ENCODE data around the gene VWA1.
A peak's percentile ranks its signal among the peaks of the same experiment; 100 is the strongest.
"Not testable (repeated sequence)": the region's sequence is repeated elsewhere in the genome, so short reads cannot be mapped to it uniquely, and the experiment has no call there.

The VWA1 gene

DNA sequence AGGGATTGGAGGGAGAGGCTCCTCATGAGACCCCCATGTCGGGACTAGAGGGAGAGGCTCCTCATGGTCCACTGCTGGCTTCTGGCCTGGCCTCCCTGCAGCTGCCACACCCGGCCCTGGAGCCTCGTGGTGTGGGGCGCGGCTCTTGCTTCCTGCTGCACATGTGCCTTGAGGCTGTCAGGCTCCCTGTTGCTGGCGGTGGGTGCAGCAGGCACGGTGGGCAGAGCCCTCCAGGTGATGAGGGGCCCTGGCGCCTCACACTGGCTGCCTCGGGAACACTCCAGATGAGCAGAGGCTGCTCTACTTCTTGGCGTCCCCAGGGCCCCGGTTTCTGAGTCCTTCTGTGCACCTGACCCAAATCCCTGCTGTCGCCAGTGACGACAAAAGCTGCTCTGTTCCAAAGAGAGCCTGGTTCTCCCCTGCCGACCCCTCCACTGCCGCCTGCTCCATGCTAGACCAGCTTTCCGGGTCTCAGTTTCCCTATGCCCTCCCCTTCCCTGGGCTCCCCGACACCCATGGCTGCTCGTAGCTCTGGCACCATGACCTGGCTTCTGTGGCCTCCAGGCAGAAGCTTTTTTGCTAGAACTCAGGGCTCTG, 26.3 kb downstream of the VWA1 start:
- DNase-seq: no peak

DNA sequence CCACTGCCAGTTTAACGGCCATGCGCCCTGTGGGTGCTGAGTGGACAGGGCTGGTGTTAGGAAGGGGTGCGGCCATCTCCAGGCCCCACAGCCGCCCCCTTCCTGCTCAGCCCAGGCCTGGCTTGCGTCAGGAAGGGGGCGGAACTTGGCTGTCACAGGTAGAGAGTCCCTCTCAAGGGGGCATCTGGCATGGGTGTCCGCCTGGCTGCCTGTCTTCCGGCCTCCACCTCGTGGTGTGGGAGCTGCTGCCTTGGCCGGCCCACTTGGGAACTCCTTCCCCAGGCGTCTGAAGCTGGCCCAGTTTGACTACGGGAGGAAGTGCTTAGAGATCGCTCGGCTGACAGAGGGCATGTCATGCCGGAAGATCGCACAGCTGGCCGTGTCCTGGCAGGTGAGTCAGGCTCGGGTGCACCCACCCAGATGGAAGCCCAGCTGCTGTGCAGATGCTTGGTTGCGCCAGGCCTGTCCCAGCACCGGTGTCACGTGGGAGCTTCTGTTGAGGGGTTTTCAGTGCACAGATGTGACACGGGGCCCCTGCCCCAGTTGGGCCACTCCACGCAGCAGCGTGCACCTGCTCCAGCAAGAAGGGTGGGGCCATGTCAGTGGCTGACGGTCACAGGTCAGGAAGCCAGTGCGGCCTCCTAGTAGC, 27.0 kb downstream of the VWA1 start:
- no peak for DNase-seq

DNA sequence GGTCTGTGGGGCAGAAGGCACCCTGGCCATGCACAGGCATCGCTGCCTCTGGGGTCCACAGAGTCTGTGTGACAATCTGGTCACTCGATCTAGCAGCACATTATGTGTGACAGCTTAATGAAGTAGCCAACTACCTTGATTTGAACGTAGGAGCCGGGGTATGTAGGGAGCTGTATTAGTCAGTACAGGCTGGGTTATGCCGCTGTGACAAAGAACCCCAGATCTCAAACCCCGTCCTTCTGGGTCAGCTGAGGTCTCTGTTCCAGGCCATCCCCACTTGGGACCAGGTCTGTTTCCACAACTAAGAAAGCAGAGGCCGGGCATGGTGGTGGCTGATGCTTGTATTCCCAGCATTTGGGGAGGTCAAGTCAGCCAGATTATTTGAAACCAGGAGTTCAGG, 27.8 kb downstream of the VWA1 start:
- no peak for DNase-seq

DNA sequence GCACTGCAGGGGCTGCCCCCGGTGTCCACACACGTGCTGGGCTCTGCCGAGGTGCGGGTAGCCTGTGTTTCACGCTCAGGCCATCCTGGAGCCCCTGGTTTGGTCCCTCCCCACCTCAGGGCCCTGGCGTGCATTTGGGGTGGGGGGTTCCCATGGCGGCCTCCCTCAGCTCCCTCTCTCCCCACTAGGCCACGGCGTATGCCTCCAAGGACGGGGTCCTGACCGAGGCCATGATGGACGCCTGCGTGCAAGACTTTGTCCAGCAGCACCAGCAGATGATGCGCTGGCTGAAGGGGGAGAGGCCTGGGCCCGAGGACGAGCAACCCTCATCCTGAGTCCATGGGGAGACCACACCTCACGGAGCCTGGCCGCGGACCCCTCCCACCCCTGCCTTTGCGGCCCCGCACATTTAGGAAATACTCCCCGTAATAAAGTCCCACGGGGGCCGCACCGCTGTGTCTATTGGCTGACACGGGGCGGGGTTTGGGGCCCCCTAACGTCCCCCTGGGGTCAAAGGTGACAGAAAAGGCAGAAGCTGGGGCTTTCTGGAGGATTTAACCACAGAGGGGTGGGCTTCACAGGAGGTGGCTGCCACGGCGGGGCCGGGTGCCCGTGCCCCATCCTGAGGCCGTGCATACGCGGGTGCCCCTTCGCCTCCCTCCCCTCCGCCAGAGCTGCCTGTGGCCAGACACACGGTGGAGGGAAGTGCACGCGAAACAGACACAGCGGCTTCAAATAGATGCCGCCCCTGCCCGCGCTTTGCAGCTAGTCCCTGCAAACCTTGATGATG, 32.9 kb downstream of the VWA1 start:
- not testable (repeated sequence) for DNase-seq

DNA sequence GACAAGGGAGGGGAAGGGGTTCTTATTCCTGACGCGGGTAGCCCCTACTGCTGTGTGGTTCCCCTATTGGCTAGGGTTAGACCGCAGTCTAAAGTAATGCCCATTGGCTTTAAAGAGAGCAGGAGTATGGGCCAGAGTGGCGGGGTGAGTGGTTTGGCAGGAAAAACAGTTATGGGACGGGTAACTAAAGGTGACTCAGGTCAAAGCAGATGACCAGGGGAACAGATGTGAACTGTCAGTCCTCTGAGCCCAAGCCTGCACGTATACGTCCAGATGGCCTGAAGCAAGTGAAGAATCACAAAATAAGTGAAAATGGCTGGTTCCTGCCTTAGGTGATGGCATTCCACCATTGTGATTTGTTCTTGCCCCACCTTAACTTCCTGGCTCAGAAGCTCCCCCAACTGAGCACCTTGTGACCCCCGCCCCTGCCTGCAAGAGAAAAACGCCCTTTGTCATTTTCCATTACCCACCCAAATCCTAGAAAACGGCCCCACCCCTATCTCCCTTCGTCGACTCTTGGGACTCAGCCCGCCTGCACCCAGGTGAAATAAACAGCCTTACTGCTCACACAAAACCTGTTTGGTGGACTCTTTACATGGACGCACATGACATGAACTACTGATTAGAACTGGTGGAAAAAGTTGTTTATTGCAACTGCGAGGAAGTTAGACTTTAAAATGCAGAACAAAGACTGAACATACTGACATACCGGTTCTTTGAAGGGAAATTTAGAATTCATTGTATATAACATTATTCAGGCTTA, 35.3 kb downstream of the VWA1 start:
- DNase-seq: no peak

DNA sequence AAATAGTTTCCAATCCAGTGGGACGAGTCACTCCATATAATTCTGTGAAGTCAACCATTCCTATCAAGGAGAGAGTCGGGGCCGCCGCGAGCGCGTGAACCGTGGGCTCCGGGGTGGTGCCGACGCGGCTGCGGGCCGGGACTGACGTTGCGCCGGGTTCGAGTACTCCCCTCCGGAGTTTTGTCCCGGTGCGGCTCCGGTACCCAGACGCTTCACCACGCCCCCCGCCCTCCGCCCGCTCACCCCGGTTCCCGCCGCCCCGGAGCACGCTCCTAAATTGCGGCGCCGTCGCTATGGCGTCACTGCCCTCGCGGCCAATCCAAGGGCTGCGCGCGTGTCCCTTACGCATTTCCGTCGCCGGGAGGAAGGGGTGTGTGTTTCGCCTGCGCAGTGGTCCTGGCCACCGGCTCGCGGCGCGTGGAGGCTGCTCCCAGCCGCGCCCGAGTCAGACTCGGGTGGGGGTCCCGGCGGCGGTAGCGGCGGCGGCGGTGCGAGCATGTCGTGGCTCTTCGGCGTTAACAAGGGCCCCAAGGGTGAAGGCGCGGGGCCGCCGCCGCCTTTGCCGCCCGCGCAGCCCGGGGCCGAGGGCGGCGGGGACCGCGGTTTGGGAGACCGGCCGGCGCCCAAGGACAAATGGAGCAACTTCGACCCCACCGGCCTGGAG, 36.0 kb downstream of the VWA1 start, which contains the start of gene ATAD3B:
Gene ATAD3B (plus strand): TSS at position 377 of the 664 bp plus-strand sequence. CDS start 120 bp downstream, at position 497.
- peak; percentile 86 for DNase-seq

DNA sequence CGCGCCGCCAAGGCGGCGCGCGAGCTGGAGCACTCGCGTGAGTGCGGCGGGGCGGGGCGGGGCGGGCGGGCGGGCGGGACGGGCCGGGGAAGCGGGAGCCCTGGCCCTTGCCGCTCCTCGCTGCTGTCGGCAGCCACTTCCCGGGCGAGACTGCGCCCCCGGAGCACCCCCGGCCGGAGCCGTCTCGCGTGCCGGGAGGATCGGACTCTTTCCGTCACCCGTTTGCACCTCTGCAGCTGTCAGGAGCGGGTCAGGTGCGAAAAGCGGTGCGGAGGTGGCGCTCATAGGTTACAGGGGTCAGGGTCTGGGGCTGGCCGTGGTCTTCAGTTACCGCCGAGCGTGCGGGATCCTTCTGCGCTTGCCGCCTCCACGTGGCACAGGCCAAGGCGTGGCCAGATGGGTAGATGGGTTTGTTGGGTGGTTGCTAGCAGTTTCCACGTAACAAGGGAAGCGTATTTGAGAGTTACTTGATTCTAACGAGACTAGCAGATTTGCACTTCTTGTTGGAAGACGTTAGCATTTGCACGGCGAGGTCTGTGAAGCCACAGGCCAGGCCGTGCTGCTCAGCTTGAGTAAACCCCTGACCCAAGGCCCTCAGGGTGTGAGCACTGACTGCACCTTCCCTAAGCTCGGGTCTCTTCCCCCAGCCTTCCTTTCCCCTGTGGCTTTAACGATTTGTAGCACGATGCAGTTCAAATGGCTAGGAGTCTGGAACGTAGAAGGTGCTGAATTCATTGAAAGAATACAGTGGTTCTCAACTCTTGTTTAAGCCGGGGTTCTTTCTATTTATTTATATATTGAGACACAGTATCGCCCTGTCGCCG, 36.8 kb downstream of the VWA1 start:
- DNase-seq: not testable (repeated sequence)

DNA sequence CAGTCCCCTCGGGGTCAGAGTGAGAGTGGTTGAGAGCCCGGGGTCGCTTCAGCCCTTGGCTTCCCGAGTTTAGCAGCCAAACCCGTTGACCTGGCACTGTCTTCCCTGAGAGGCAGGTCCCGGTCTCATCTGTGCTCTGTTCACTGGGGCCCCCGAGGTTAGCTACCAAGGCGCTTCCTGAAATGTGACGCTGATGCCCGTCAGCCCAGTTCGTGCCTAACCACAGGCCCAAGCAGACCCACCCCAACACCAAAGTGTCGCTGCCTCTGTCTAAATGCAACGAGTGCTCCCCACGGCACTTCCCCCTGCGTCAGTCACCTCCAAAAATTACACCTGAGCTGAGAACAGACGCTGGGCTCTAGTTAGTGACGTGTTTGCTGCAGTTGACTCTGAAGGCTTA, 40.5 kb downstream of the VWA1 start:
- DNase-seq: not testable (repeated sequence)

DNA sequence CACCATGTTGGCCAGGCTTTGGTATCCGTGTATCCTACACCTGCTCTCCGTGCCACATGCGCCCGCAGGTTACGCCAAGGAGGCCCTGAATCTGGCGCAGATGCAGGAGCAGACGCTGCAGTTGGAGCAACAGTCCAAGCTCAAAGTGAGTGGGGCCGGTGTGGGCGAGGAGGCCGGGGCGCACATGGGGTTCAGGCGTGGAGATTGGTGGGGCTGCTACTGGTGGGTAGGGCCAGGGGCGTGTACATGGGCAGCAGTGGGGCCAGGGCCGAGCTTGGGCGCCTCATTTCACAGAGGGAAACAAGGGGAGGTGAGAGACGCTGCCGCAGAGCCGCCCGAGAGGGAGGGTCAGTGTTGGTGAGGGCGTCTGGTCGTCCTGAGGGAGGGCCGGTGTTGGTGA, 41.7 kb downstream of the VWA1 start:
- DNase-seq: no peak

DNA sequence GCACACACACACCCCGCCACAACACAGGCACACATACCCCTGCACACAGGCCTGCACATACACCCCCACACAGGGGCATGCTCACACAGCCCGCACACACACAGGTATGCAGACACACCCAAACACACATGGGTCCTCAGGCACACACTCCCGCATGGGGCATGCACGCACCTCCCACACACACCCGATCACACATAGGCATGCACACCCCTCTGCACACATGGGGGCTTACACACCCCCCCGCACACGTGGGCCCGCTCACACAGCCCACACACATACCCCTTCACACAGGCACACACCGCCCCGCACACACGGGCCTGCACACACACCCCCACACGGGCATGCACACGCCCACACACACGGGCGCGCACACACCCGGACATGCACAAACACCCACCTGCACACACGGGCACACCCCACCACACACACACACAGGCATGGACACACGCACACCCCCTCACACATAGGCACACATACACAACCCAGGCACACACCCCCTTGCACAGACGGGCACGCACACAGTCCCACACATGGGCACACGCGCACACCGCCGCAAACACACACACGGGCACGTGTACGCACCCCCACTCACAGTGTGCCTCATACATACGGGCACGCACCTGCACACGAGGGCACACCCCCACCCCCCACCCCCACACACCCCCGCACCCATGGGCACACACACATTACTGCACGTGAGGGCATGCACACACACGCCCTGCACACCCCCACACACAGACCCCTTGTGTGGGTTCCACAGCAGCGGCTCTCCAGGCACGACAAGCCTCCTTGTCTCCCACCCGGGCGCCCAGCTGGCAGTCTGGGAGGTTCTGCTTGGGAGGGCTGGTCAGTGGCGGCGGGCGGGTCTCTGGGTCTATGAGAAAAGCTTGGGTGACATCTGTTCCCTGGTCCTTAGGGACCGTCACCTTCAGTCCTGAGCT, 44.3 kb downstream of the VWA1 start:
- no peak for DNase-seq

DNA sequence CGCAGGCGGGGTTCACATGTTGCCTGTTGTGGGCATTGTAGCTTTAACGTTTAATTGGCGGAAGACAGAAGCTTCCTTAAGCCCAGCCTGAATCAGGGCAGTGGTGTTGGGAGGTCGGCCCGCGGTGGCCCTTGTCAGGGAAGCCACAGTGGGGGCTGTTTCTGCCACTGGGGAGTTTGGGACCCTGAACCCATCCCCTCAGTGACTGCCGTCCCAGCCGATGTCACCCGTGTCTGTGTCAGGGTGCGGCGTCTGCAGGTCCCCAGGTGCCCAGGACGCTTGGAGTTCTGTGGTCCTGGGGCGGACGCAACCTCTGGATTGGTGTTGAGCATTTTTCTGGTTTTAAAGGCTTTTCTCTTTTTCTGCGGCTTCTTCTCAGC, 45.0 kb downstream of the VWA1 start:
- DNase-seq: not testable (repeated sequence)

DNA sequence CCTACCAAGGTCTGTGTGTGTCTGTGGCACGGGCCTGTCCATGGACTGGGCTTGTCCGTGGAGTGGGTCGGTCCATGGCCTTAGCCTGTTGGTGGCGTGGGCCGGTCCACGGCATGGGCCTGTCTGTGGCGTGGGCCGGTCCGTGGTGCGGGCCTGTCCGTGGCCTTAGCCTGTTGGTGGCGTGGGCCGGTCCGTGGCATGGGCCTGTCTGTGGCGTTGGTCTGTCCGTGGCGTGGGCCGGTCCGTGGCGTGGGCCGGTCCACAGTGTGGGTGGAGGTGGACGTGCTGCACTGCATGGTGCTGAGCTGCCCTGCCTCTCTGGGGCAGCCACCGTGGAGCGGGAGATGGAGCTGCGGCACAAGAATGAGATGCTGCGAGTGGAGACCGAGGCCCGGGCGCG, 46.3 kb downstream of the VWA1 start:
- not testable (repeated sequence) for DNase-seq

DNA sequence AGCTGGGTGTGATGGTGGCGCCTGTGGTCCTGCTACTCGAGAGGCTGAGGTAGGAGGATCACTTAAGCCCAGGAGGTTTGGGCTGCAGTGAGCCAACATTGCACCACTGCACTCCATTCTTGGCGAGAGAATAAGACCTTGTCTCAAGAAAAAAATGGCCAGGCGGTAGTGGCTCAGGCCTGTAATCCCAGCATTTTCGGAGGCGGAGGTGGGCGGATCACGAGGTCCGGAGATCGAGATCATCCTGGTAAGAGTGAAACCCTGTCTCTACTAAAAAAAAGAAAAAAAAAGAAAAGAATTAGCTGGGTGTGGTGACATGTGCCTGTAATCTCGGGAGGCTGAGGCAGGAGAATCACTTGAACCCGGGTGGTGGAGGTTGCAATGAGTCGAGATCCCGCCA, 47.4 kb downstream of the VWA1 start:
- no peak for DNase-seq

DNA sequence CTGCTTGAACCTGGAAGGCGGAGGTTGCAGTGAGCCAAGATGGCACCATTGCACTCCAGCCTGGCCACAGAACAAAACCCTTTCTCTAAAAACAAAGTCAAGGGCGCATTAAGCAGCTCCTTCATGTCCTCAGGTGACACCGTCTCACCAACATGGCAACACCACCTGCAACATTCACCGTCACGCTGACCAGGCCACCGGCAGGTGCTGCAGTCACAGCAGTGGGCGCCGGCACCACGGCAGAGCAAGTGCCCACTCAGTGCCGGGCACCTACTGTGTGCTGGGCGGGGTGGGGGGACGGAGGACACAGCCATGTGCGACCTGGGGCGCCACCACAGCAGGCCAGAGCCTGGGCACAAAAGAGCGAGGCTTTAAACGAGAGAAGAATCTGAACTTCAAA, 48.2 kb downstream of the VWA1 start:
- DNase-seq: no peak

DNA sequence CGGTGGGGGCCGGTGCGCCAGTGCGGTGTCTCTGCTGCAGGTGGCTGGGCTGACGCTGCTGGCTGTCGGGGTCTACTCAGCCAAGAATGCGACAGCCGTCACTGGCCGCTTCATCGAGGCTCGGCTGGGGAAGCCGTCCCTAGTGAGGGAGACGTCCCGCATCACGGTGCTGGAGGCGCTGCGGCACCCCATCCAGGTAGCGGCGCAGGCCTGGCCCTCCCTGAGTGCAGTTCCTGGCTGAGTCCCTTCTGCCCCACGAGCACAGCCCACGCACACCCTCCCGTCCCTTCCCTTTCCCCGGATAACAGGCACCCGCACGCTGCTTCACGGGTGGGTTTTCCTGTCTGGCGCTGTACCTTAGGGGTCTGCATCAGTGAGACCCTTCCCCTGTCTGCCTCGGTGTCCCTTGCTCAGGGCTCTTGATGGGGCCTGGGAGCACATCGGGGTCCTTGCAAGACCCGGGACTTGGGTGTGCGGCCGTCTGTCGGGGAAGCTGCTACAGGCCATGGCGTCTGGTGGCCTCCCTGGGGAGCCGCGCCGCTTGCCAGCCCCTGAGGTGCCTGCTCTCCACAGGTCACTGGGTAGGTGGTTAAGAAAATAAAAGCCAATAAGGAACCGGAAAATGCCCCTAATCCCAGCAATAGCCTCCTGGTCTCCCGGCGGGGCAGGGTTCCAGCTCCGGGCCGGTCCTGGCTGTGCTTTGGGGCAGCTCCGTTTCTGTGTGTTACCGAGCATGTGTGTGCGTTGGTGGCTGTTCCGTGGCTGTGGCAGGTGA, 49.7 kb downstream of the VWA1 start:
- not testable (repeated sequence) for DNase-seq

DNA sequence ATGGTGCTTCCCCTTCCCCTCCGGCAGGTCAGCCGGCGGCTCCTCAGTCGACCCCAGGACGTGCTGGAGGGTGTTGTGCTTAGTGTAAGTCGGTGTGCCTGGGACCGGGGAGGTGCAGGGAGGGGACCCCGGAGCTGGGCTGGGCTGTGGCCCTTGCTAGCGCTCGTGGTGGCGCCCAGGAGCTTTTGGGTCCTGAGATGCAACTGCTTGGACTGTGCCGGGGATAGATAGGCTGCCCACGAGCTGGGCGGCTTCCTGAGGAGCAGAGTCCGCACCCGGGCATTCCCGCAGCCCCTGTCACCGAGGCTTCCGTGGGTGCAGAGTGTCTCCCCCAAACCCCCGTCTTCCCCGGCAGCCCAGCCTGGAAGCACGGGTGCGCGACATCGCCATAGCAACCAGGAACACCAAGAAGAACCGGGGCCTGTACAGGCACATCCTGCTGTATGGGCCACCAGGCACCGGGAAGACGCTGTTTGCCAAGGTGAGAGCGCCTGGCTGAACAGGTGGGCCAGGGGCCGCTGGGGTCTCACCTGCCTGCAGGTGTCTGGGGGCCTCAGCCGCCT, 50.3 kb downstream of the VWA1 start:
- DNase-seq: not testable (repeated sequence)

DNA sequence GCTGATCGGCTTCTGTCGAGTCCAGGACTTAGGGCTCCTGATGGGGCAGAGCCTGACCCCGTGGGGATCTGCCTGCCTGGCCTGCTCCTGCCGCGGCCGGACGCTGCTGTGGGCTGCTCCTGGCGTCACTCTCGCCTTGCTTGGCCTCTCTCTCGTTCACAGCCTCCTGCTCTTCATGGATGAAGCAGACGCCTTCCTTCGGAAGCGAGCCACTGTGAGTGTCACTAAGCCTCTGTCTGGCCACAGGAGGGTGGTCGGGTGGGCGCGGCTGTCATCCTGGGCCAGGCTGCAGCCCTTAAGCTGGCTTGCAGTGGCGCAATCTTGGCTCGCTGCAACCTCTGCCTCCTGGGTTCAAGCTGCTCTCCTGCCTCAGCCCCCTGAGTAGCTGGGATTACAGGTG, 52.2 kb downstream of the VWA1 start:
- no peak for DNase-seq

DNA sequence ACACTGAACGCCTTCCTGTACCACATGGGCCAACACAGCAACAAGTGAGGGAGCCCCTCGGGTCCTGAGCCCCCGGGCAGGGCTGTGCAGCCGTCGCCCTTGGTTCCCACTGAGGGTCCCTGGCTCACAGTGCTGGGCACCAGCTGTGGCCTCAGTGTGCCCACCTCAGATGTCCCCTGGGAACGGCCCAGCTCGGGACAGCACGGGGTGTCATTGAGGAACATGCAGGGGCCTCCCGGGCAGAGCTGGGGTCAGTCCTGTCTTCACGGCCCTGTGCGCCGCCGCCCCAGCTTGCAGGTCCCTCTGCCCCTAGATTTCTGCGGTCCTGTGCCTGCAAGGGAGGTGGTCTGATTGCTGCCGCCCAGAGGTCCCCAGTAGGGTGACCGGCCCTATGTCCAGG, 53.7 kb downstream of the VWA1 start:
- no peak for DNase-seq

DNA sequence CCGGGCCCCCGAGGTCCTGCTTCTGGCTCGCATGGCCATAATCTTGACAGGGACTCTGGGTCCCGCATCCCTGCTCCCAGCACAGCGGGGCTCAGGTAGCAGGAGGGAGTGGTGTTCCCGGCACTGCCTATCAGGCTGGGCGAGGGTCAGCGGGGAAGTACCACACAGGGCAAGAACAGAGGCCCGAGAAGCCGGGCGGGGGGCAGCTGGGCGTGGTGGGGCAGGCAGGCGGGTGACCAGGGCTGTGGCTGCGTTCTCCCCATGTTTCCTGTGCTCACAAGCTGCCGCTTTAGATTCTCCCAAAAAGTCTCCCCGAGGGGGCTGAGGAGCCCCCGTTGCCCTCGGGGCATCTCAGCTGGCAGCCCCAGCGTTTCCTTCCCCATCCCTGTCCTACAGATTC, 54.4 kb downstream of the VWA1 start:
- DNase-seq: no peak
